ENCODE results near the gene PCDHAC1. TPM values are rescaled to one million over a fixed set of nuclear protein-coding genes. Genes with fewer than 3 reads are reported as not detected.

The PCDHAC1 gene
- total RNA-seq, 1 experiment from 2014 or later, result not detected

DNA sequence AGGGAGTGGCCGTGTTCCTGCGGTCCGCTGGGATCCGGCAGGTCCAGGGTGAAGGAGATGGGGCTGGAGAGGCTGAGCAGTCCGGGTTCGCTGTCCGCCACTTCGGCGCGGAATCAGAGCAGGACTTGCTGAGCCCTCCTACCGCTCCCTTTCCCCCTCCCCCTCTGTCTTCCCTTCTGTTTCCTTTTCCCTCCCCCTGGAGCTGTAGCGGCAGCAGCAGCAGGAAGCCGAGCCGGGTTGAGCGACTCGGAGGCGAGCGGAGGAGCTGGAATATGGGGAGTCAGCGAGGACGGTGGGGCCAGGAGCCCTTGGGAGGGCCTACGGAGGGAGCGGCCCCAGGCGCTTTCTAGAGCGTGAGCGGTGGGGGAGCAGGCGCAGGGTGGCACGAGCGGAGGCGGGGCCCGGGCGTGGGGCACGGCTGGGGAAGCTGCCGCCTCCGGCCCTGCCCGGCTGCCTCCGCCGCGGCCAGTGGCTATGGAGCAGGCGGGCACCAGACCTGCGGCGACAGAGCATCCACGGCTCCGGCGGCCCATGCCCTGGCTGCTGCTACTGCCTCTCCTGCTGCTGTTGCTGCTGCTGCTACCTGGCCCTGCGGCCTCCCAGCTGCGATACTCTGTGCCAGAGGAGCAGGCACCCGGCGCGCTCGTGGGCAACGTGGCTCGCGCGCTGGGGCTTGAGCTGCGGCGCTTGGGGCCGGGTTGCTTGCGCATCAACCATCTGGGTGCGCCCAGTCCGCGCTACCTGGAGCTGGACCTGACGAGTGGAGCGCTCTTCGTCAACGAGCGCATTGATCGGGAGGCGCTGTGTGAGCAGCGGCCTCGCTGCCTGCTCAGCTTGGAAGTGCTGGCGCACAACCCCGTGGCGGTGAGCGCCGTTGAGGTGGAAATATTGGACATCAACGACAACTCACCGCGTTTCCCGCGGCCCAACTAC is 40.5 kb downstream of the PCDHAC1 start, which contains the start of gene PCDHAC2:
Gene PCDHAC2 (plus strand): TSS at position 184 of the 933 bp plus-strand sequence. CDS start 291 bp downstream, at position 475.
- peak; percentile 5 for DNase-seq (ENCODE audit: low read depth)

DNA sequence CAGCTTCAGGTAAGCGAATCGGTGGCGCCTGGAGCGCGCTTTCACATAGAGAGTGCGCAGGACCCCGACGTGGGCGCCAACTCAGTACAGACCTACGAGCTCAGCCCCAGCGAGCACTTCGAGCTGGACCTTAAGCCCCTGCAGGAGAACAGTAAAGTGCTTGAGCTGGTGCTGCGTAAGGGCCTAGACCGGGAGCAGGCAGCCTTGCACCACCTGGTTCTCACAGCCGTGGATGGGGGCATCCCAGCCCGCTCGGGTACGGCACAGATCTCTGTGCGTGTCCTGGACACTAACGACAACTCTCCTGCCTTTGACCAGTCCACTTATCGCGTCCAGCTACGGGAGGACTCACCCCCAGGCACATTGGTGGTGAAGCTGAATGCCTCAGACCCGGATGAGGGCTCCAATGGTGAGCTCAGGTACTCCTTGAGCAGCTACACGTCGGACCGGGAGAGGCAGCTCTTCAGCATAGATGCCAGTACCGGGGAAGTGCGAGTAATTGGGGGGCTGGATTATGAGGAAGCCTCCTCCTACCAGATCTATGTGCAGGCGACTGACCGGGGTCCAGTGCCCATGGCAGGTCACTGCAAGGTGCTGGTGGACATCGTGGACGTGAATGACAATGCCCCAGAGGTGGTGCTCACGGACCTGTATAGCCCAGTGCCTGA is 41.3 kb downstream of the PCDHAC1 start:
- DNase-seq (ENCODE audit: low read depth), result no peak

DNA sequence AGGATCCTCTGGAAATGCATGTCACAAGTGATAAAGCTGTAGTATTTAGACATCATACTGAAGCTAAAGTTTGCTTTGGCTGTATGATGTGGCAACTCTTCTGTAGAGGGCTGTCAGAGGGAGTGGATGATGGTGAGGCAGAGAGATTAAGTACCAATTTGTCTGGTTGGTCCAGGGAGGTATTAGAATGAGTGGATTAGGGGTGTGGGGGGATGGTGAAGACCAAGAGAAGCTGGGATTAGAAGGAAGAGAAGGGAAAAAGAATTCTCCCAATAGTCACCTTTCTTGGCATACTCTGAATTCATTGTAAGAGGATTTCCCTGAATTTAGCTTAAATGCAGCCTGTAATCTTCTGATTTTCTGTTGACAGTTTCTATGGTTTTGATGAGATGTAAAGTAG is 43.8 kb downstream of the PCDHAC1 start:
- no peak for DNase-seq (ENCODE audit: low read depth)

DNA sequence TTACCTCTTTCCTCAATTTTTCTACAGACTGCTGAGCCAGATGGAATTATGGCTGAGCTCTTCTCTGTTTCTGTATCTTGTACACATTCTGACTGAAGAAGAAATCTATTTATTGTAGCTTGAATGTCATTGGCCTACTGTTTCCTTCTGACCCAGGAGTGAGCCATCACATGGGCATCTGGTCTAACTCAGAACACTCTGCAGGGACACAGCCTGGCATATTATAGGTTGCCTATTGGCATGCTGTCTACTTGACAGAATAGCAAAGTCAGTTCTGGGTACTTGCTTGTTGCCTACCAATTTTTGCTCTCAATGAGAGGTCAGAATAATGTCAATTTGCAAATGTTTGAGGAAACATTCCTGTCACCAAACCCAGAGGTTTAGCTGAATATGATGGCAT is 47.5 kb downstream of the PCDHAC1 start:
- no peak for DNase-seq (ENCODE audit: low read depth)

DNA sequence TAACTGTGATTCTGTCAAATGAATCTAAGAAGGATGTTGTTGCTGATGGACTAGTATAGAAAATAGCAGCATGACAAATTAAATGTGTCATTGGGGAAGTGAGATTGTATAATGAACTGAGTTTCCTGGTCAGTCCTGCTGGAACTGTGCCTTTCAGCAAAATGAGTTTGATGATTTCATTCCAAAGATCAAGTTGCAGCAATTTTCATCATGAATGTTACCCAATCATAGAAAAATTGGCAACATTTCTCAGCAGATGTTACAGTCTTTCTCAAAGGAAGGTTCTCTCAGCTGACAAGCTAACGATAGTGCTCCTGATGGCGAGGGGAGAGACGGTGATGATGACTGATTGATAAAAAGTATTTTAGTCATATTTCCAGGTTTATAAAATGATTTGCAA is 50.9 kb downstream of the PCDHAC1 start:
- DNase-seq (ENCODE audit: low read depth), result peak; percentile 41

DNA sequence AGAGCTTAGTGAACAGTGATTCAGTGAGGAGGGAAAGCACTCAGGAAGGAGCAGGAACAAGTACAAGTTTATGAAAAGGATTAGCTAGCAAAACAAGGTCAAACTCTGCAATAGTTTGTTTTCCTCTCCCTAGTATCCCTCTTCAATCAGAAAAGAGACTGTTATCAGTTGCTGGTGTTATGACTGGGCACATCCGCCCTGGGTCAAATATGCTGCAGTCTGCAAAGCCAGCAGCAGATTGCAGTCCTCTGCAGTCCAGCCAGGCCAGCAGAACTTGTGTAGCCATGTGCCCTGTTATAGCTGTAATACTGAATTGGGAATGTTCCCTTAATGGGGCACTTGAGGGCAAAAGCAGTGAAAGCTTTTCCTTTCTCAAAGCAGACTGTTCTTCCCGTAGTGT is 52.2 kb downstream of the PCDHAC1 start:
- no peak for DNase-seq (ENCODE audit: low read depth)

DNA sequence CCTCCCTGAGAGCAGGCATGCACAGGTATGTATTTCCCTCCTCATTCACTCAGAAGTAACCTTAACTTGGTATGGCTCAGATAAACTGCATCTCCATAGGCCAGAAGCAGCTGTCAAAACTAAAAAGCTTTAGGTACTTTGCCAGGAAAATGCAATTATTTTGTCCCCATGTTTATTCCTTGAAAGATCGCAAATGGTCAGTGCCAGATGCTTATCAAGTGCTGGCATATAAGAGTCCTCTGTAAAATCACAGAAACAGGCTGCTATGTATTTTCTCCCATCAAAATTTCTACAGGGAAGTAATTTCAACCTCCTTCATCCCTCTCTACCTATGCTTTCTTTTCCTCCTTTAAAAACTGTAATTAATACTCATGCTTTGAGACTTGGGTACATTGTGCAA is 52.9 kb downstream of the PCDHAC1 start:
- DNase-seq (ENCODE audit: low read depth), result no peak

Other genes with a start within 250 kb of the PCDHAC1 start
- gene HARS1, start 234.9 kb upstream of the PCDHAC1 start, total RNA-seq (2014; rRNA removed), result 98.9 and 103 TPM in 2 replicates
- gene HARS2, start 234.8 kb upstream of the PCDHAC1 start, total RNA-seq (2014; rRNA removed), result 39.2 and 41.6 TPM in 2 replicates
- 45.2 and 45.7 TPM in 2 replicates for gene ZMAT2, start 225.9 kb upstream of the PCDHAC1 start, total RNA-seq (2014; rRNA removed)
- 0.06 TPM in 2 replicates for gene PCDHA1, start 140.2 kb upstream of the PCDHAC1 start, total RNA-seq (2014; rRNA removed)
- not detected in 2 replicates for gene PCDHA2, start 131.4 kb upstream of the PCDHAC1 start, total RNA-seq (2014; rRNA removed)
- under 0.01 and 0.06 TPM in 2 replicates for gene PCDHA3, start 125.2 kb upstream of the PCDHAC1 start, total RNA-seq (2014; rRNA removed)
- gene PCDHA4, start 119.2 kb upstream of the PCDHAC1 start, total RNA-seq (2014; rRNA removed), result 0.26 and 0.40 TPM in 2 replicates
- gene PCDHA5, start 104.7 kb upstream of the PCDHAC1 start, total RNA-seq (2014; rRNA removed), result not detected in 2 replicates
- gene PCDHA6, start 98.3 kb upstream of the PCDHAC1 start, total RNA-seq (2014; rRNA removed), result not detected in 2 replicates
- gene PCDHA7, start 92.0 kb upstream of the PCDHAC1 start, total RNA-seq (2014; rRNA removed), result 0.11 and 0.19 TPM in 2 replicates
- gene PCDHA8, start 85.1 kb upstream of the PCDHAC1 start, total RNA-seq (2014; rRNA removed), result not detected in 2 replicates
- gene PCDHA9, start 77.9 kb upstream of the PCDHAC1 start, total RNA-seq (2014; rRNA removed), result 0.06 TPM in 1 of 2 replicates, not detected in the other
- gene PCDHA10, start 70.4 kb upstream of the PCDHAC1 start, total RNA-seq (2014; rRNA removed), result not detected in 2 replicates
- gene PCDHA11, start 57.3 kb upstream of the PCDHAC1 start, total RNA-seq (2014; rRNA removed), result 0.11 TPM in 1 of 2 replicates, not detected in the other
- not detected in 2 replicates for gene PCDHA12, start 51.0 kb upstream of the PCDHAC1 start, total RNA-seq (2014; rRNA removed)
- not detected in 2 replicates for gene PCDHA13, start 44.2 kb upstream of the PCDHAC1 start, total RNA-seq (2014; rRNA removed)
- 0.06 and 0.23 TPM in 2 replicates for gene PCDHAC2, start 40.2 kb downstream of the PCDHAC1 start, total RNA-seq (2014; rRNA removed)
- gene PCDHB1, start 125.1 kb downstream of the PCDHAC1 start, total RNA-seq (2014; rRNA removed), result not detected in 2 replicates
- 10.7 and 13.4 TPM in 2 replicates for gene PCDHB2, start 168.3 kb downstream of the PCDHAC1 start, total RNA-seq (2014; rRNA removed)
- gene PCDHB3, start 174.2 kb downstream of the PCDHAC1 start, total RNA-seq (2014; rRNA removed), result 2.0 and 2.4 TPM in 2 replicates
- 1.8 and 1.9 TPM in 2 replicates for gene PCDHB4, start 195.5 kb downstream of the PCDHAC1 start, total RNA-seq (2014; rRNA removed)
- 0.63 and 1.1 TPM in 2 replicates for gene PCDHB5, start 208.9 kb downstream of the PCDHAC1 start, total RNA-seq (2014; rRNA removed)
- gene PCDHB6, start 223.8 kb downstream of the PCDHAC1 start, total RNA-seq (2014; rRNA removed), result 0.34 and 0.38 TPM in 2 replicates
- 2.0 and 3.4 TPM in 2 replicates for gene PCDHB7, start 246.3 kb downstream of the PCDHAC1 start, total RNA-seq (2014; rRNA removed)

Measured in LHCN-M2 (cell line).